Suprapubic skin (tissue), 4 donors: Measurements from ENCODE around the gene EEF1AKMT2.

Experiments used
- CTCF ChIP-seq, 2 donors: fragments of 200-600 bp in 1 of 2; fragments of 450-650 bp in 1 of 2; sonication (generic) in 1 of 2; IDR thresholded peaks; one replicate each; pipeline ENCODE4 v1.5.1; 2016 to 2019; ENCODE audit warnings: antibody characterized with exemption in 2 of 2, mild to moderate bottlenecking in 1 of 2, moderate library complexity in 1 of 2
- POLR2A ChIP-seq, 2 donors: fragments of 450-650 bp; IDR thresholded peaks; one replicate each; pipeline ENCODE4 v1.6.1; 2017; ENCODE audit warnings: antibody characterized with exemption in 2 of 2, mild to moderate bottlenecking in 2 of 2, moderate library complexity in 2 of 2
- POLR2AphosphoS5 ChIP-seq, 3 donors: sonication (generic); formaldehyde crosslinking; IDR thresholded peaks; one replicate each; pipeline ENCODE4 v1.6.1; 2017; ENCODE audit warnings: antibody characterized with exemption in 3 of 3

- TF ChIP-seq POLR2AphosphoS5 (IDR thresholded peaks at IDR 0.05): no peak
- TF ChIP-seq CTCF (IDR thresholded peaks at IDR 0.05): no peak
- no peak for TF ChIP-seq POLR2A (IDR thresholded peaks at IDR 0.05)
Observed at GRCh38 chr10:124792998-124793352, 1.3 kb upstream of the EEF1AKMT2 start.
